ENCODE data around the gene TEDC2. TPM values are rescaled to one million over a fixed set of nuclear protein-coding genes. Genes with fewer than 3 reads are reported as not detected.
A peak's percentile ranks its signal among the peaks of the same experiment; 100 is the strongest.

Gene TEDC2
- total RNA-seq, 1 experiment from 2014 or later, result 28.2 TPM

DNA sequence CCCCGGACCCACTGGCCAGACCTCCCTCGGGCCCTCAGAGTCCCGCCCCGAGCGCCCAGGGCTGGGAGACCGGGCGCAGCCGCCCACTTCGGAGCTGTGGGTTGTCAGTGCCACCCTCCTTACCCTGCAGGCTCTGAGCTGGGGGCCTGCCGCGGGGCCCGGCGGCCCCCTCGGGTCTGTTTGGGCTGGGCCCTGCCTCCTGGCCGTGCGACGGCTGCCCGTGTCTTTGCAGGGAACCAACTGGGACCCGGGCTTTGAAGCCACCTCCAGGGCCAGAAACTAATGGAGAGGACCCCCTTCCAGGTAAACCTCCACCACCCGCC is 443 bp downstream of the TEDC2 start:
- peaks cover 21% of the 10 kb centered on the region for H3K4me1 Mint-ChIP-seq (ENCODE audit: low read depth, unreplicated experiment)
- CTCF ChIA-PET, result interaction anchor here (0.5 to 1.5 kb wide), 3 partner anchors 8 to 17 kb away, joined by 3 to 4 read pairs (median 4); no protein-coding TSS in a partner anchor
- H3K27ac Mint-ChIP-seq (ENCODE audit: unreplicated experiment), result no peak overlapping the region
- no peak for DNase-seq
- intact Hi-C loops (cut with micrococcal nuclease; ENCODE audit: unreplicated experiment), result no loop called here
- no peak for TF ChIP-seq CTCF (IDR thresholded peaks at IDR 0.05; ENCODE audit: unreplicated experiment)
- H3K36me3 Mint-ChIP-seq (ENCODE audit: insufficient read depth, unreplicated experiment), result peaks cover 53% of the 10 kb centered on the region
- H3K27me3 Mint-ChIP-seq (ENCODE audit: unreplicated experiment), result no peaks in the 10 kb centered on the region
- peak overlapping the region; percentile 93 for H3K4me3 Mint-ChIP-seq (ENCODE audit: low read depth, unreplicated experiment)
- H3K9me3 Mint-ChIP-seq (ENCODE audit: low read depth, unreplicated experiment), result no peaks in the 10 kb centered on the region
- no TSS peak for BruUV-seq (replicated peaks)

DNA sequence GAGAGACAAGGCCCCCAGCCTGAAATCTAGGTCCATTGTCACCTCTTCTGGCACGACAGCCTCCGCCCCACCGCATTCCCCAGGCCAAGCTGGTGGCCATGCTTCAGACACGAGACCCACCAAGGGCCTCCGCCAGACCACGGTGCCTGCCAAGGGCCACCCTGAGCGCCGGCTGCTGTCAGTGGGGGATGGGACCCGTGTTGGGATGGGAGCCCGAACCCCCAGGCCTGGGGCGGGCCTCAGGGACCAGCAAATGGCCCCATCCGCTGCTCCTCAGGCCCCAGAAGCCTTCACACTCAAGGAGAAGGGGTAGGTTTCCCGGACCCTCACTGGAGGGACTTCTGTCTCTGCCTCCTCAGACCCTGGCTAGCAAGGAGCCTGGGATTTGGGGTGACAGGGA is 1.0 kb downstream of the TEDC2 start:
- no TSS peak for BruUV-seq (replicated peaks)
- CTCF ChIA-PET, result interaction anchor here (0.5 to 1.5 kb wide), 2 partner anchors 10 to 17 kb away, joined by 3 to 4 read pairs; no protein-coding TSS in a partner anchor
- Mint-ChIP-seq H3K36me3 (ENCODE audit: insufficient read depth, unreplicated experiment) (peaks cover 53% of the 10 kb centered on the region), H3K4me1 (ENCODE audit: low read depth, unreplicated experiment) (peaks cover 21% of the 10 kb centered on the region), H3K4me3 (ENCODE audit: low read depth, unreplicated experiment) (peak overlapping the region; percentile 93), H3K27ac (ENCODE audit: unreplicated experiment) (no peak overlapping the region), H3K27me3 (ENCODE audit: unreplicated experiment) (no peaks in the 10 kb centered on the region), H3K9me3 (ENCODE audit: low read depth, unreplicated experiment) (no peaks in the 10 kb centered on the region)
- no peak for DNase-seq
- TF ChIP-seq CTCF (IDR thresholded peaks at IDR 0.05; ENCODE audit: unreplicated experiment), result no peak
- intact Hi-C loops (cut with micrococcal nuclease; ENCODE audit: unreplicated experiment), result no loop called here

GRCh38 chr16:2462031-2462866 is 2.3 kb downstream of the TEDC2 start:
- DNase-seq, result no peak
- no TSS peak for BruUV-seq (replicated peaks)
- Mint-ChIP-seq H3K4me1 (ENCODE audit: low read depth, unreplicated experiment) (peaks cover 21% of the 10 kb centered on the region), H3K9me3 (ENCODE audit: low read depth, unreplicated experiment) (no peaks in the 10 kb centered on the region), H3K4me3 (ENCODE audit: low read depth, unreplicated experiment) (no peak overlapping the region), H3K36me3 (ENCODE audit: insufficient read depth, unreplicated experiment) (peaks cover 59% of the 10 kb centered on the region), H3K27ac (ENCODE audit: unreplicated experiment) (no peak overlapping the region), H3K27me3 (ENCODE audit: unreplicated experiment) (no peaks in the 10 kb centered on the region)
- TF ChIP-seq CTCF (IDR thresholded peaks at IDR 0.05; ENCODE audit: unreplicated experiment), result no peak
- CTCF ChIA-PET, result no interaction called here
- intact Hi-C loops (cut with micrococcal nuclease; ENCODE audit: unreplicated experiment), result no loop called here

DNA sequence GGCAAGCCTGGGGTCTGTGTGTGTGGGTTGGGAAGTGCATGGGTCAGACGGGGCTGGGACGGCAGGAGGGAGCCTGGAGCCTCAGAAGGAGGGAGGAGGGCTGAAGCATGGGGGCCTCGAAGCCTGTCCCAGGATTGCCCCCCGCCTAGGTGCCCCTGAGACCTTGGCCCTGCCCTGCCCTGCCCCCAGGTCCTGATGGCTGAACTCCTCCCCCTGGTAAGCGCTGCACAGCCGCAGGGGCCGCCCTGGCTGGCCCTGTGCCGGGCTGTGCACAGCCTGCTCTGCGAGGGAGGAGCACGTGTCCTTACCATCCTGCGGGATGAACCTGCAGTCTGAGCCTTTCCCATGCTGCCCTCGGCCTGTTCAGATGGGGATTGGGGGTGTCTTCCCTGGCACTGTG is 4.4 kb downstream of the TEDC2 start:
- H3K27me3 Mint-ChIP-seq (ENCODE audit: unreplicated experiment), result peaks cover 7% of the 10 kb centered on the region
- H3K27ac Mint-ChIP-seq (ENCODE audit: unreplicated experiment), result no peak overlapping the region
- no TSS peak for BruUV-seq (replicated peaks)
- peaks cover 6% of the 10 kb centered on the region for H3K4me1 Mint-ChIP-seq (ENCODE audit: low read depth, unreplicated experiment)
- no peak for DNase-seq
- no peak for TF ChIP-seq CTCF (IDR thresholded peaks at IDR 0.05; ENCODE audit: unreplicated experiment)
- no peak overlapping the region for H3K4me3 Mint-ChIP-seq (ENCODE audit: low read depth, unreplicated experiment)
- peaks cover 50% of the 10 kb centered on the region for H3K36me3 Mint-ChIP-seq (ENCODE audit: insufficient read depth, unreplicated experiment)
- no peaks in the 10 kb centered on the region for H3K9me3 Mint-ChIP-seq (ENCODE audit: low read depth, unreplicated experiment)
- intact Hi-C loops (cut with micrococcal nuclease; ENCODE audit: unreplicated experiment), result no loop called here
- CTCF ChIA-PET, result interaction anchor here (0.6 kb wide), 1 partner anchor 1478 kb away, joined by 3 read pairs; no protein-coding TSS in a partner anchor

Data from Calu3 (cell line).